ENCODE data around the gene FAM222A.

- TF ChIP-seq, protein P1, sequence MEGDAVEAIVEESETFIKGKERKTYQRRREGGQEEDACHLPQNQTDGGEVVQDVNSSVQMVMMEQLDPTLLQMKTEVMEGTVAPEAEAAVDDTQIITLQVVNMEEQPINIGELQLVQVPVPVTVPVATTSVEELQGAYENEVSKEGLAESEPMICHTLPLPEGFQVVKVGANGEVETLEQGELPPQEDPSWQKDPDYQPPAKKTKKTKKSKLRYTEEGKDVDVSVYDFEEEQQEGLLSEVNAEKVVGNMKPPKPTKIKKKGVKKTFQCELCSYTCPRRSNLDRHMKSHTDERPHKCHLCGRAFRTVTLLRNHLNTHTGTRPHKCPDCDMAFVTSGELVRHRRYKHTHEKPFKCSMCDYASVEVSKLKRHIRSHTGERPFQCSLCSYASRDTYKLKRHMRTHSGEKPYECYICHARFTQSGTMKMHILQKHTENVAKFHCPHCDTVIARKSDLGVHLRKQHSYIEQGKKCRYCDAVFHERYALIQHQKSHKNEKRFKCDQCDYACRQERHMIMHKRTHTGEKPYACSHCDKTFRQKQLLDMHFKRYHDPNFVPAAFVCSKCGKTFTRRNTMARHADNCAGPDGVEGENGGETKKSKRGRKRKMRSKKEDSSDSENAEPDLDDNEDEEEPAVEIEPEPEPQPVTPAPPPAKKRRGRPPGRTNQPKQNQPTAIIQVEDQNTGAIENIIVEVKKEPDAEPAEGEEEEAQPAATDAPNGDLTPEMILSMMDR (IDR thresholded peaks at IDR 0.05; ENCODE audit: insufficient read depth, low read length, poor library complexity, severe bottlenecking), result peak; percentile 30
- TF ChIP-seq EZH2phosphoT487 (conservative IDR thresholded peaks at IDR 0.05; ENCODE audit: low read length), result no peak
These were observed 26.4 kb downstream of the FAM222A start for GRCh38 chr12:109739747-109740693.

All from SU-DHL-6 (cell line).